GM18508 (cell line): ENCODE data around the gene ZSCAN18.
"Not testable (repeated sequence)": the region's sequence is repeated elsewhere in the genome, so short reads cannot be mapped to it uniquely, and the experiment has no call there.

Experiments used
- ATAC-seq: cut with Tn5 transposase; IDR thresholded peaks from one replicate; pipeline ENCODE4 v1.9.1; 2021; ENCODE audit warnings: moderate number of reproducible peaks; ENCODE audit not compliant: insufficient read depth, unreplicated experiment

Gene ZSCAN18, protein sequence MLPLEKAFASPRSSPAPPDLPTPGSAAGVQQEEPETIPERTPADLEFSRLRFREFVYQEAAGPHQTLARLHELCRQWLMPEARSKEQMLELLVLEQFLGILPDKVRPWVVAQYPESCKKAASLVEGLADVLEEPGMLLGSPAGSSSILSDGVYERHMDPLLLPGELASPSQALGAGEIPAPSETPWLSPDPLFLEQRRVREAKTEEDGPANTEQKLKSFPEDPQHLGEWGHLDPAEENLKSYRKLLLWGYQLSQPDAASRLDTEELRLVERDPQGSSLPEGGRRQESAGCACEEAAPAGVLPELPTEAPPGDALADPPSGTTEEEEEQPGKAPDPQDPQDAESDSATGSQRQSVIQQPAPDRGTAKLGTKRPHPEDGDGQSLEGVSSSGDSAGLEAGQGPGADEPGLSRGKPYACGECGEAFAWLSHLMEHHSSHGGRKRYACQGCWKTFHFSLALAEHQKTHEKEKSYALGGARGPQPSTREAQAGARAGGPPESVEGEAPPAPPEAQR

DNA sequence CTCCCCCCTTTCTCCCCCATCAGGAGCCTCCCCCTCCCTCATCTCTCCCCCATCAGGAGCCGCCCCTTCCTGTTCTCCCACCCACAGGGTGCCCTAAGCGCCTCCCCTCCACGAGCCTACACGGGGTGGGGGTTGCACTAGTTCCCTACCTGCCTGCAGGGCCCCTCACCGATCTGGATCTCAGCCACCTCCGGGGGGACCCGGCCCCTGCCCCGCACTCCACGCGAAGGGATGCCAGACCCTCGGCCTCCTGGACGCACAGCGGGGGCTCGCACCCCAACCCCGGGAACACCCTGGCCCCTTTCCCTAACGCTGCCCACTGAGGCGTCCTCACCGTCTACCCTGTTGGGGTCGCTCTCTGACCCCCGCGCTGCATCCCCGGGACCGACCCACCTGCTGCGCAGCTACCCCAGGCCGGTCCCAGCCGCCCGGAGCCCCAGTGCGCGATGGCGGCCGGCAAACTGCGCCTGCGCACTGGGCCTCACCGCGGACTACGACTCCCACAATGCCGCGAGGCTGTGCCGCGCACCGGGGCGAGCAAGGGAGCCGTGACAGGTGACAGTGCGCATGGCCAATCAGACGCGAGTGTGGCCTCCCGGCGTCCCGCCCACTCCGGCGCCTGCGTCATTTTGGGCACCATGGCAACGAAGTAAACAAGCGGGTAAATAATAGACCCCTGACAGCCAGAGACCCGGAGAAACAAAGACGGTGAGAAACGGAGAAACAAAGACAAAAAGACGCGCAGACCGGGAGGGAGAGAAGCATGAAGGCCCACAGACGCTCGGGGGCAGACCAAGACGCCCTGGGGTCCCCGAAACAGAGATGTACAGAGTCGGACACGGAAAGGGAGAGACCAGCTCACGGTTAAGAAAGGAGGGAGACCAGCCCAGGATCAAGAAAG lies at the start of gene ZSCAN18:
TSS of gene ZSCAN18 (minus strand) at position 451 of the 901 bp plus-strand sequence. CDS start 7,964 bp downstream, outside the sequence.
- no peak for ATAC-seq

DNA sequence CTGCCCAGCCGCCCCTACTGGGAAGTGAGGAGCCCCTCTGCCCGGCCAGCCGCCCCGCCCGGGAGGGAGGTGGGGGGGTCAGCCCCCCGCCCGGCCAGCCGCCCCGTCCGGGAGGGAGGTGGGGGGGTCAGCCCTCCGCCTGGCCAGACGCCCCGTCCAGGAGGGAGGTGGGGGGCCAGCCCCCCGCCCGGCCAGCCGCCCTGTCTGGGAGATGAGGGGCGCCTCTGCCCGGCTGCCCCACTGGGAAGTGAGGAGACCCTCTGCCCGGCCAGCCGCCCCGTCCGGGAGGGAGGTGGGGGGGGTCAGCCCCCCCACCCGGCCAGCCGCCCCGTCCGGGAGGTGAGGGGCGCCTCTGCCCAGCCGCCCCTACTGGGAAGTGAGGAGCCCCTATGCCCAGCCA lies 49.4 kb upstream of the ZSCAN18 start:
- not testable (repeated sequence) for ATAC-seq

DNA sequence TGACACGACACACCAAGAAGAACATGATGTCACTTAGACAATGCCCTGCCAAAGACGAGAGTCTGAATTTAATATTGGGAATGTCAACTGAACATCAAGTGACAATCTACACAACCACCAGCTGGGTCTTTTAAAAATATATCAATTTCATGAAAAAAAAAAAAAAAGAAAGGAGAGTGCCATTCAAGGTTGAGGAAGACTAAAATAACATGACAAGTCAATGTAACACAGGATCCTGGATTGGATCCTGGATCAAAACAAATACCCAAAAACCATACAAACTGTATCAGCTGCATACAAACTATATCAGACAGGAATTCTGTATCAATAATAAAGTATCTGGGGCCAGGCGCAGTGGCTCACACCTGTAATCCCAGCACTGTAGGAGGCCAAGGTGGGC lies 47.8 kb upstream of the ZSCAN18 start:
- no peak for ATAC-seq

DNA sequence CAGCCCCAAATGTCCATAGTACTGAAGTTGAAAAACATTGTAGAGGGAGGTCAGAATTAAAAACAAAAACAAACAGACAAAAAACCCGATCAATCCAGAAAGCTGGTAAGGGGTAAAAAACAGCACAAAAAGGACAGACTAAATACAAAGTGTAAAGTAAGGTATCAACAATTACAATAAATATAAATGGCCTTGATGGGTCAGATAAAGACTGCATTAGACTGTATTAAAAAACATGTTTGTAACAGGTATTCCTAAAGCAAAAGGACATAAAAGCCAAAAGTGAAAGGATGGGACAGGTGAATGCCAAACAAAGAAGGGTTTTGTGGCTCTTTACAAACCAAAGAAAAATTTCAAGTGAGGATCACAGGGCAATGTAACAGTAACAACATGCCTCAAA lies 36.2 kb upstream of the ZSCAN18 start:
- ATAC-seq: no peak

DNA sequence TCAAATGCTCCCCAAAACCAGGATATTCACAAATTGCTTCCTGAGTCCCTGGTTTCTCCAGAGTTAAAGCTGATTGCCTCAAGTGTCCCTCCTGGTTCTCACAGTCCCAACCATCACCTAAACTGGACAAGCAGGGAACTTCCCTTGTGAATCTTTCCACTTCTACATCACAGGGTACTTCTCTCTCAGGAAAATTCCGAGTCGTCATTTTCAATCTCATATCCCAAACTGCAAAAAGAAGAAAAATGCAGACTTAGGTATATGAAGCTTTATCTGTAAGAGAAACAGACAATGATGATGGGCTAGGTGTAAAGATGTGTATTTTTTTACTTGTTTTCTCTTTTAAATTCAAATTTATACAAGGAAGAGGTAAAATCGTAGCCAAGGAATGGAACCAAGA lies 31.3 kb upstream of the ZSCAN18 start:
- ATAC-seq: no peak

DNA sequence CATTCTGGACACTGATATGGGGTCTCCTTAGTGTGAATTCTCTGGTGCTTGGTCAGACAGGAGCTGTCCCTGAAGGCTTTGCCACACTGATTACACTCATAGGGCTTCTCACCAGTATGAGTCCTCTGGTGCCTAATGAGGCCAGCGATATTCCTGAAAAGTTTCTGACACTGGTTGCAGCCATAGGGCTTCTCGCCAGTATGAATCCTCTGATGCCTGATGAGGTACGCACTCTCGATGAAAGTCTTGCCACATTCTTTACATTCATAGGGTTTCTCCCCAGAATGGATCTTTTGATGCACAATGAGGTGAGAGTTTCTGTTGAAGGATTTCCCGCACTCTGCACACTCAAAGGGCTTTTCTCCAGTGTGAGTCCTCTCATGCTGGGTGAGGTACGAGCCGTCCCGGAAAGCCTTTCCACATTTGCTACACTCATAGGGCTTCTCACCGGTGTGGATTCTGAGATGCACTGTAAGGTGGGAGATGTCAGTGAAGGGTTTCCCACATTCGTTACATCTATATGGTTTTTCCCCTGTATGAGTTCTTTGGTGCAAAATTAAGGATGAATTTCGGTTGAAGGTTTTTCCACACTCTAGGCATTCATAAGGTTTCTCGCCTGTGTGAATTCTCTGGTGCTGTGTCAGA lies 30.1 kb upstream of the ZSCAN18 start:
- no peak for ATAC-seq

DNA sequence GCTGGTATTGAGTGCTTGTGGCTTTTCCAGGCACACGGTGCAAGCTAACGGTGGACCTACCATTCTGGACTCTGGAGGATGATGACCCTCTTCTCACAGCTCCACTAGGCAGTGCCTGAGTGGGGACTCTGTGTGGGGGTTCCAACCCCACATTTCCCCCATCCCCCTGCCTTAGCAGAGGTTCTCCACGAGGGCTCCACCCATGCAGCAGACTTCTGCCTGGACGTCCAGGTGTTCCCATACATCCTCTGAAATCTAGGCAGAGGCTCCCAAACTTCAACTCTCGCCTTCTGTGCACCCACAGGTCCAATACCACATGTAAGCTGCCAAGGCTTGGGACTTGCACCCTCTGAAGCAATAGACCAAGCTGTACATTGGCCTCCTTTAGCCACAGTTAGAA lies 25.3 kb upstream of the ZSCAN18 start:
- ATAC-seq: no peak

DNA sequence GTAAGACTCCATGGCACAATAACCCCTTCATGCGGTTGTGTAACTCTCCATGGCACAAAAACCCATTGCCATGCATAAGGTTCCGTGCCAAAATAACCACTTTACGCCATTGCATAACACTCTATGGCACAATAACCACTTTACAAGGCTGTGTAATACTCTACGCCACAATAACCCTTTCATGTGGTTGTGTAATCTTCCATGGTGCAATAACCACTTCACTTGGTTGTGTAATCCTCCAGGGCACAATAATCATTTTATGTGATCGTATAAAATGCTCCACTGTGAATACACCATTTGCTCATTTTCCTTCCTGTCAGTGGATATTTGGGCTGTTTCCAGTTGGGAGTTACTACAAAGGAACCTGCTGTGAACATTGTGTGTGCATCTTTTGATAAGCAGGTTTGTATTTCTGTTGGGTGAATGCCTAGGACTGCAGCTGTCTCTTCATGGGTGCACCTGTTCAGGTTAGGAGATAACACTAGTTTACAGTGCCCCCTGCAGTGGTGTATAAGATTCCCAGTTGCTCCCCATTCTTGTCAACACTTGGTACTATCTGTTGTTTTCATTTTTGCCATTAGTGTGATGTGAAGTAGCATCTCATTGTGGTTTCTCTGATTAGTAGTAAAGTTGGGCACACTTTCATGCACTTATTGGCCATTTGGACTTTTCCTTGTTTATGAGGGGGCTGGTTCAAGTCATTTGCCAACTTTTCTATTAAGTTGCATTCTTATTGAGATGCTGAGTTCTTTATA lies 21.1 kb upstream of the ZSCAN18 start:
- ATAC-seq: no peak

DNA sequence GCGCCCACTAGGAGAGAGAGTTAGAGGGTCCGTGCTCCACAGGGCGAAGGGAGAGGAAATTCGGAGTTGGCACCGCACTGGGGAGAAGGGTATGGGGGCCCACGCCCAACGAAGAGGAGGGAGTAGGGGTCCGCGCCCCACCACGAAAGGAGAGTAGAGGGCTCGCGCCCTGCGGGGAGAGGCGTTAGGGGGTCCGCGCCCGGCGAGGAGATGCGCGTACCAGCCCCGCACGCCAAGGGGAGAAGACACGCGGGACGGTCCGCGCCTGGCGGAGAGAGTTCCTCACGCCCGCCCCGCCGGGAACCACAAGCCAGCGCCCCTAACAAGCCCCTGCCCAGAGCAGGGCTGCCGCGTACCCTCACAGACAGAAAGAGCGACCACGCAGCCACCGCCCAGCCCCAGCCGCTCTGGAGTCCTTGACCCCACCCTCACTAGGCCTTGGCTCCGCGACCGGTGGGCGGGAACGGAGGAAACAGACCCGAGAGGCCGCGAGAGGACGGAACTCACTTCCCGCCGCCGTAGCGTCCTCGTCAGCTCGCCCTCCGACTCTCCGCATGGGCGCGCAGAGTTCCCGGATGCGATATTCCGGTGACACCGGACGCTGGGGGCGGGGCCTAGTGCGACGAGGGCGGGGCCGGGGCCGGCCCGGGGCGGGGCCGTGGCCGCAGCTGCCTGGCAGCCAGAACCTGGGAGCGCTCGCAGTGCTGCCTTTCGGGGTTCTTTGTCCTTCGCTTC lies 20.0 kb upstream of the ZSCAN18 start:
- no peak for ATAC-seq

DNA sequence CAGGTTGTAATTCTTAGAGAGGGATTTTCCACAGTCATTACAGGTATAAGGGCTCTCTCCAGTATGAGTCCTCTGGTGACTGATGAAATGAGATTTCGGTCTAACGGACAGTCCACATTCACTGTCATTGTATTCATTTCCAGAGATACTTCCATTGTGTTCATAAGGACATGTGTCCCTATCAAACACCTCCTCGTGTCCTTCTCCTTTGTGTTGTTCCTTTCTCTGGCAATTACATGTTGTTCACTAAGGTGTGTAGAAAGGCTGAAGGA lies 10.5 kb upstream of the ZSCAN18 start:
- ATAC-seq: no peak

DNA sequence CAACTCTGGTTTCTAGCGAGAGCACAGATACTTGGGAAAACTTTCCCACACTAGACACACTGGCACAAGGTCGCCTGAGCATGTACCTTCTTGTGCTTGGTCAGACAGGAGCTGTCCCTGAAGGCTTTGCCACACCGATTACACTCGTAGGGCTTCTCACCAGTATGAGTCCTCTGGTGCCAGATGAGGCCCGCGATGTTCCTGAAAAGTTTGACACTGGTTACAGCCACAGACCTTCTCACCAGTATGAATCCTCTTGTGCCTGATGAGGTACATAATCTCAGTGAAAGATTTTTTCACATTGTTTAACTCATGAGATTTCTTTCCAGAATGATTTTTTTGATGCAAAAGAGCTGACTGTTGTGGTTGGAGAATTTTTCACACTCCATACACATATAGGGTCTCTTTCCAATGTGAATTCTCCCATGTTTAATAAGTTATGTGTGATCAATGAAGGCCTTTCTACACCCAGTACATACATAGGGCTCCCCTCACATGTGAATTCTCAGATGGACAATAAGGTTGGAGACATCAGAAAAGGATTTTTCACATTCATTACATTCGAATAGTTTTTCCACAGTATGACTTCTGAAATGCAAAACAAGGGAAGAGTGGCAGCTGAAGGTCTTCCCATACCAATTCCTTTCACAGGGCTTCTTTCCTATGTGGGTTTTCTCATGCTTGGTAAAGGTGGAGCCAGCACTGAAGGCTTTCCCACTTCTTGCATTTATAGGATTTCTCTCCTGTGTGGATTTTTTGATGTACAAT lies 9.9 kb upstream of the ZSCAN18 start:
- ATAC-seq: no peak

DNA sequence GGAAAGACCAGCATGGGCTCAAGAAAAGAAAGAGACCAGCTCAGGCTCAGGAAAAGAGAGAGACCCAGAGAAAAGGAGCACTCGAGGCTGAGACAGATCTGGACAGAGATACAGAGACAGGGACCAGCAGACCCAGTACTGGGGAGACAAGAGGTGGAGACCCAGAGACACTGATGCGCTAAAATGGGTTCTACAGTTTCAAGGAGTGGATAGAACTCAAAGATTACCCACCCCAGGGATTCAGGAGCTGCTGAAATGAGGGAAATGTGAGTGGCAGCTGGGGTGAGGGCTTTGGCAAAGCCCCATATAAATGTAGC lies 609 bp upstream of the ZSCAN18 start:
- ATAC-seq: no peak

DNA sequence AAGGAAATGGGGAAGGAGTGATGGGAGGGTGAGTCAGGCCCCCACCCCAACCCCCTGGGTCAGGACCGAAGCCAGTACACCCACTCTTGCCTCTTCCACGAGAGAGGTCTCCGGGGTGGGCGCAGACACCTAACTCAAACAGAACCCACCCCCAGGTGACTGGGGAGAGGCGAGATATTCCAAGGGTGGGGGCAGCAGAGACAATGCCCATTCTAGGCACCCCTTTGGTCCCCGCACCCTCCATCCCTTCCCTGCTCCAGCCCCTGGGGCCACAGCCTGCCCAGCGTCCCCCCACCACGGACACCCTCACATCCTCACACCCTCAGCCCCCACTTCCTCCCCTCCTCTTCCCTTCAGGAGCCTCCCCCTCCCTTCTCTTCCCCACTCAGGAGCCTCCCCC lies 682 bp downstream of the ZSCAN18 start:
- no peak for ATAC-seq

DNA sequence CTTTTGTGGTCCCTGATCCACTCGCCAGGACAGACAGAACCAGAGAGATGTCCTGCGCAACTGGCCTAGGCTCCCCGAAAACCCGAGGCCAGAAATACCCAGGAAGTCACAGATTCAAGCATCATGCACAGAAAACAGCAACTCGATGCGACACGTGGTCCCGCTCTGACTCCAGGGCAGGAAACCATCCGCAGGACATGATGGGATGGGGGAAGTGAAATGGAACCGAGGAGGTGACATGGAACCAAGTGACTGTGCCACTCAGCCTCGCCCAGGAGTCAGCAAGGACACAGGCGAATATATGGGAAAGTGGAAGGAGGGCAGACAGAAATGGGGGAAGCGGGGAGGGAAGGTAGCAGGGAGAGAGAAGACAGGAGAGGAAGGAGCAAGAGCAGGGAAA lies 1.1 kb downstream of the ZSCAN18 start:
- ATAC-seq: no peak

DNA sequence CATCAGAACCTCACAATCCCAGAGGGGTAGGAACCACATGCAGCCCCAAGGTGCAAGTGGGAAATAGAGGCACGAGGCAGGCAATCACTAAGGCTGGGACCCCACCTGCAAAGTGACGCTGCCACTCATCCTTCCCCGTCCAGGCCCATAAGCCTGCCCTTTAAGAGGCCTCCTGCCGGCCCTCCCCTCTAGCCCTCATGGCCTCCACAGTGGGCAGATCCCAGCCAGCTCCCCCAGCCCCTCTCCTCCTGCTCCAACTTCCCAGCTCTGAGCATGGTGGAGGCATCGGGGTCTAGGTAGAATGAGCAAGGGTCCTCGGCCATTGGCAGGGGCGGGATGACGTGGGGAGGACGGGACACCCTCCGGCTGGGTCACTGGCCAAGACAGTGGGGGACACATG lies 2.7 kb downstream of the ZSCAN18 start:
- no peak for ATAC-seq

DNA sequence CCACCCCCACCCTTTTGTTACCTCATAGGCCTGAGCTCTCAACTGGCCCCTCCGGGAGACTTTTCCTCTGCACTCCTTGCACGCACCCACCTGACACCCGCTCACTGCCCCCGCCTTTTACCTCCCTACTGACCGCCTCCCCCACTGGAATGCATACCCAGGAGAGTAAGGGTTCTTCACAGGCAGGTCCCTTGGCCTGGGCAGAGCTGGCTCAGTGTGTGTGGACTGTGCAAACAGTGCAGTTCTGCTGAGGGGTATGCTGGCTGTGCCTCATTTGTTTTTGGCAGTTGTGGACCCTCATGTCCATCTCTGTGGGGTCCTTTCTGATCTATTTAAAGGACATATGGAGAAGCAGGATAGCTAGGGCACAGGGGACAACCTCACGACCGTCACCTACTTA lies 5.0 kb downstream of the ZSCAN18 start:
- ATAC-seq: no peak

DNA sequence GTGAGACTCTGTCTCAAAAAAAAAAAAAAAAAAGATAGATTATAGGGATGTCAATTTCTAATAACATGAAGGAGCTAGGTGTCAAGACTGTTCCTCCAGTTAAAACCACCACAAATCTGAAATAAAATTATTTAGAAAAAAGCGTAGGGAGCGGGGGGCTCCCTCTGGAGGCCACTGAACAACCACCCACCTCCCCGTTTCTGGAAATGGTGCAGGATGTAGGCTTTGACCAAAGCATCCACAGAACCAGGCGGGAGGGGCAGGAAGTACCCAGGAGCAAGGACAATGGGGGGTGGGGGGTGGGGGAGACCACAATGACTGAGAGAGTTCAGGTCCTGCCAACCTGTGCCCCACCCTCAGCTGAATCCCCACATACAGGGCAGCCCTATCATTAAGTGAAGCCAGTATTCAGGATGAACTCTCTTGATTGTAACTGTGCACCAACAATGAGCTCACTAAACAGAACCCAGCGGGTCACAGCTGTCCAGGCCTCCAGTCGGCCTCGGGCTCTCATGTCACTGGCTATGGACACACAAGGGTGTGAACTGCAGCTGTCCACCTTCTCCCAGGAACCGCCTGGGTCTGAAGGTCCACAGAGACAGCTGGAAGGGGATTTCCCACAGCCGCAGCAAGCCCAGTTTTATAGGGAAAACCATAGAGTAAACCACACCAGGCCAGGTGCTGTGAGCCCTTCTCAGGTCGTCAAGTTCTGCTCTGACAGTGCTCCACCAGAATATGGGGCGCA lies 6.6 kb downstream of the ZSCAN18 start:
- ATAC-seq: no peak

DNA sequence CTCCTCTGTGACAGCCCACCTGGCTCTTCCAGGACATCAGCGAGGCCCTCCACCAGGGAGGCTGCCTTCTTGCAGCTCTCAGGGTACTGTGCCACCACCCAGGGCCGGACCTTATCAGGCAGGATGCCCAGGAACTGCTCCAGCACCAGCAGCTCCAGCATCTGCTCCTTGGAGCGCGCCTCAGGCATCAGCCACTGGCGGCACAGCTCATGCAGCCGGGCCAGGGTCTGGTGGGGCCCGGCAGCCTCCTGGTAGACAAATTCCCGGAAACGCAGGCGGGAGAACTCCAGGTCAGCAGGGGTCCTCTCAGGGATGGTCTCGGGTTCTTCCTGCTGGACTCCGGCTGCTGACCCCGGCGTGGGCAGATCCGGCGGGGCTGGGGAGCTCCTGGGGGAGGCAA lies 8.2 kb downstream of the ZSCAN18 start:
- ATAC-seq: no peak
